22Rv1 (cell line): ENCODE measurements around the gene CXXC1.

Experiments used
- ZFX ChIP-seq: fragments of 450-650 bp; IDR thresholded peaks from 2 replicates; pipeline ENCODE4 v1.6.1; 2017; ENCODE audit warnings: antibody characterized with exemption, borderline replicate concordance
- TF ChIP-seq, protein P1 (sequence below): fragments of 450-650 bp; IDR thresholded peaks from 2 replicates; pipeline ENCODE4 v1.5.1; 2017; ENCODE audit warnings: mild to moderate bottlenecking

DNA sequence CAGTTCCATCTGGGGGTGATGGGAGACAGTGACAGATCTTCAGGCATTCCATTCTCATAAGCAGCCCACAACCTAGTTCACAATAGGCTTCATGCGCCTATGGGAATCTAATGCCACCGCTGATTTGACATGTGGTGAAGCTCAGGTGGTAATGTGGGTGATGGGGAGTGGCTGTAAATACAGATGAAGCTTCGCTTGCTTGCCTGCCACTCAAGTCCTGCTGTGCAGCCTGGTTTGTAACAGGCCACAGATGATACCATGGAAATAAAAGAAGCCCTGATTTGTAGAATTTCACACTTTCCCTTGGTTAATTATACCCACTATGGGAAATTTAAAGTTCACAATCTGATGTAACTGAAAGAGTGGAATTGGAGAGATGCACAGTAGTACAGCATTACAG, 40.5 kb upstream of the CXXC1 start:
- TF ChIP-seq, protein P1, sequence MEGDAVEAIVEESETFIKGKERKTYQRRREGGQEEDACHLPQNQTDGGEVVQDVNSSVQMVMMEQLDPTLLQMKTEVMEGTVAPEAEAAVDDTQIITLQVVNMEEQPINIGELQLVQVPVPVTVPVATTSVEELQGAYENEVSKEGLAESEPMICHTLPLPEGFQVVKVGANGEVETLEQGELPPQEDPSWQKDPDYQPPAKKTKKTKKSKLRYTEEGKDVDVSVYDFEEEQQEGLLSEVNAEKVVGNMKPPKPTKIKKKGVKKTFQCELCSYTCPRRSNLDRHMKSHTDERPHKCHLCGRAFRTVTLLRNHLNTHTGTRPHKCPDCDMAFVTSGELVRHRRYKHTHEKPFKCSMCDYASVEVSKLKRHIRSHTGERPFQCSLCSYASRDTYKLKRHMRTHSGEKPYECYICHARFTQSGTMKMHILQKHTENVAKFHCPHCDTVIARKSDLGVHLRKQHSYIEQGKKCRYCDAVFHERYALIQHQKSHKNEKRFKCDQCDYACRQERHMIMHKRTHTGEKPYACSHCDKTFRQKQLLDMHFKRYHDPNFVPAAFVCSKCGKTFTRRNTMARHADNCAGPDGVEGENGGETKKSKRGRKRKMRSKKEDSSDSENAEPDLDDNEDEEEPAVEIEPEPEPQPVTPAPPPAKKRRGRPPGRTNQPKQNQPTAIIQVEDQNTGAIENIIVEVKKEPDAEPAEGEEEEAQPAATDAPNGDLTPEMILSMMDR: no peak
- no peak for TF ChIP-seq ZFX
